Right lobe of liver (tissue), 6 donors: ENCODE results near the gene ZNF487. TPM values are rescaled to one million over a fixed set of nuclear protein-coding genes. Genes with fewer than 3 reads are reported as not detected.
"Not testable (repeated sequence)": the region's sequence is repeated elsewhere in the genome, so short reads cannot be mapped to it uniquely, and the experiment has no call there.

Experiments
- ATAC-seq, 4 donors: fragments of 200-7000 bp; cut with Tn5 transposase; one replicate each; pipeline ENCODE4 v1.9.1; 2020; ENCODE audit warnings: mild to moderate bottlenecking in 4 of 4, moderate library complexity in 4 of 4
- DNase-seq, 3 donors: peaks; one replicate each; pipeline ENCODE4 v3.0.0-alpha.2; 2020
- H3K27ac ChIP-seq, 3 donors: fragments of 200-600 bp; one replicate each; pipeline ENCODE4 v1.8.0; 2022
- H3K27me3 ChIP-seq, 2 donors: fragments of 200-600 bp; one replicate each; pipeline ENCODE4 v1.8.0; 2022
- H3K36me3 ChIP-seq, 4 donors: fragments of 200-600 bp; sonication (generic) in 1 of 4; one replicate each; pipeline versions ENCODE4 v1.5.1 to v1.8.0; 2017 to 2022; ENCODE audit warnings: control low read depth in 1 of 4
- H3K4me1 ChIP-seq, 4 donors: fragments of 200-600 bp; sonication (generic) in 1 of 4; one replicate each; pipeline versions ENCODE4 v1.5.1 to v1.8.0; 2017 to 2022; ENCODE audit warnings: control low read depth in 1 of 4
- H3K4me3 ChIP-seq, 3 donors: fragments of 200-600 bp; one replicate each; pipeline ENCODE4 v1.8.0; 2022
- H3K9me3 ChIP-seq, 4 donors: fragments of 200-600 bp; sonication (generic) in 1 of 4; one replicate each; pipeline versions ENCODE4 v1.5.1 to v1.8.0; 2017 to 2022; ENCODE audit warnings: control low read depth in 1 of 4
- CTCF ChIP-seq, 4 donors: fragments of 200-600 bp in 3 of 4; fragments of 450-650 bp in 1 of 4; IDR thresholded peaks; one replicate each; pipeline versions ENCODE4 v1.5.1 to v1.8.0; 2016 to 2022; ENCODE audit warnings: antibody characterized with exemption in 4 of 4, mild to moderate bottlenecking in 2 of 4
- POLR2A ChIP-seq: fragments of 450-650 bp; IDR thresholded peaks from one replicate; pipeline ENCODE4 v1.6.1; 2017; ENCODE audit warnings: antibody characterized with exemption, mild to moderate bottlenecking
- WGBS: methylation state at CpG from one replicate; pipeline ENCODE4 v1.1.6; 2018; ENCODE audit warnings: low coverage, low lambda C conversion rate; ENCODE audit not compliant: insufficient coverage; ENCODE audit errors: missing lambda C conversion rate; 5-methylcytosine and 5-hydroxymethylcytosine counted together
- intact Hi-C, 2 donors: fragments of 100-400 bp; cut with DNase I; formaldehyde crosslinking; loops; one replicate each; pipeline versions ENCODE4 v1.11.2 to v1.14.1; 2022
- total RNA-seq, 6 experiments: library from RNA; depleted of rRNA in 2 of 6; stranded (reverse); fragments of >200 nt in 2 of 6; fragmentation: NEBNext Ultra II Directional in 3 of 6; extraction: Animal tissue kit (Norgen Biotek cat#: 25700) in 3 of 6; gene quantifications; one replicate each; pipeline versions ENCODE4 v1.1.0 to v1.2.4, GENCODE V29; 2016 to 2023
- donor health status: DM: no; HTN: yes; CAD: no.
- donor health status: DM: no; HTN: no; CAD: no.
- donor health status: DM: no; HTN: no; CAD: no.
- donor health status: DM: no; HTN: yes; CAD: no.
- donor health status: DM: no; HTN: yes; CAD: no.

ZNF487 gene
- total RNA-seq, 6 experiments from 2014 or later, result 1.4 to 3.0 (median 1.8) TPM

GRCh38 chr10:43390759-43391158 is 46.2 kb upstream of the ZNF487 start:
- H3K4me3 ChIP-seq, result no peak overlapping the region
- intact Hi-C loops, result no loop called here
- H3K4me1 ChIP-seq, result peaks cover 0 to 20% (median 3%) of the 10 kb centered on the region in 4 donors
- H3K27me3 ChIP-seq, result no peaks in the 10 kb centered on the region
- TF ChIP-seq CTCF (IDR thresholded peaks at IDR 0.05) (peak in 3 of 4 donors; percentile 29 to 37 (median 36)), POLR2A (no peak)
- ATAC-seq, result peak; percentile 54 to 63 (median 58)
- H3K9me3 ChIP-seq, result no peaks in the 10 kb centered on the region
- peaks cover 18 to 89% (median 60%) of the 10 kb centered on the region in 4 donors for H3K36me3 ChIP-seq
- DNase-seq, result no peak
- H3K27ac ChIP-seq, result no peak overlapping the region
- WGBS, result 51% methylated on average over 3 of the region's 7 CpGs

- WGBS, result 85% methylated on average over 4 of the region's 6 CpGs
- Histone ChIP-seq H3K36me3 (peaks cover 16 to 81% (median 57%) of the 10 kb centered on the region in 4 donors), H3K27ac (no peak overlapping the region), H3K9me3 (no peaks in the 10 kb centered on the region), H3K4me1 (peaks cover 0 to 24% (median 3%) of the 10 kb centered on the region in 4 donors), H3K27me3 (no peaks in the 10 kb centered on the region), H3K4me3 (no peak overlapping the region)
- DNase-seq (no peak), ATAC-seq (no peak)
- TF ChIP-seq CTCF (IDR thresholded peaks at IDR 0.05) (no peak), POLR2A (no peak)
- intact Hi-C loops, result no loop called here
Observed at GRCh38 chr10:43391496-43391895, 45.4 kb upstream of the ZNF487 start.

GRCh38 chr10:43392748-43393147 is 44.2 kb upstream of the ZNF487 start:
- TF ChIP-seq CTCF (IDR thresholded peaks at IDR 0.05) (no peak), POLR2A (no peak)
- ATAC-seq (no peak), DNase-seq (no peak)
- Histone ChIP-seq H3K36me3 (peaks cover 4 to 69% (median 48%) of the 10 kb centered on the region in 4 donors), H3K27me3 (no peaks in the 10 kb centered on the region), H3K4me3 (no peak overlapping the region), H3K27ac (no peak overlapping the region), H3K9me3 (no peaks in the 10 kb centered on the region), H3K4me1 (peaks cover 0 to 28% (median 4%) of the 10 kb centered on the region in 4 donors)
- intact Hi-C loops, result no loop called here
- 93% methylated on average over 3 of the region's 3 CpGs for WGBS

- peaks cover 0 to 64% (median 45%) of the 10 kb centered on the region in 4 donors for H3K36me3 ChIP-seq
- H3K27me3 ChIP-seq, H3K27ac ChIP-seq, intact Hi-C loops, H3K4me3 ChIP-seq, H3K9me3 ChIP-seq, DNase-seq, ATAC-seq: not testable (repeated sequence)
- H3K4me1 ChIP-seq, result peaks cover 0 to 32% (median 6%) of the 10 kb centered on the region in 4 donors
- WGBS, result 96% methylated on average over 11 of the region's 11 CpGs
Observed at GRCh38 chr10:43393186-43393585, 43.7 kb upstream of the ZNF487 start.

- no peak for ATAC-seq
- no peaks in the 10 kb centered on the region for H3K27me3 ChIP-seq
Observed at GRCh38 chr10:43393606-43394360, 43.1 kb upstream of the ZNF487 start.

More at GRCh38 chr10:43393606-43394360, 43.1 kb upstream of the ZNF487 start:
- H3K9me3 ChIP-seq, result no peaks in the 10 kb centered on the region
- H3K36me3 ChIP-seq, result peaks cover 0 to 58% (median 40%) of the 10 kb centered on the region in 4 donors
- no peak overlapping the region for H3K27ac ChIP-seq
- no peak for TF ChIP-seq CTCF (IDR thresholded peaks at IDR 0.05)
- no peak for TF ChIP-seq POLR2A
- intact Hi-C loops, result no loop called here
- peaks cover 0 to 38% (median 9%) of the 10 kb centered on the region in 4 donors for H3K4me1 ChIP-seq
- 73% methylated on average over 1 of the region's 3 CpGs for WGBS
- DNase-seq, result no peak
- no peak overlapping the region for H3K4me3 ChIP-seq
